NB4 (cell line): Measurements from ENCODE around the gene SLC34A3.

Source experiments
- MYC ChIP-seq: IDR thresholded peaks from 2 replicates; pipeline ENCODE4 v1.6.1; 2011; ENCODE audit warnings: low read depth, low read length
- POLR2A ChIP-seq: IDR thresholded peaks from 2 replicates; pipeline ENCODE4 v1.6.1; 2011; ENCODE audit warnings: mild to moderate bottlenecking; ENCODE audit not compliant: insufficient read length; ENCODE audit errors: extremely low read depth
- TF ChIP-seq, protein P1 (sequence below): IDR thresholded peaks from one replicate; pipeline ENCODE4 v1.5.1; 2012; ENCODE audit warnings: low read depth, low read length
- TF ChIP-seq, protein P2 (sequence below): IDR thresholded peaks from 2 replicates; pipeline ENCODE4 v1.6.1; 2011; ENCODE audit warnings: low read depth, low read length

DNA sequence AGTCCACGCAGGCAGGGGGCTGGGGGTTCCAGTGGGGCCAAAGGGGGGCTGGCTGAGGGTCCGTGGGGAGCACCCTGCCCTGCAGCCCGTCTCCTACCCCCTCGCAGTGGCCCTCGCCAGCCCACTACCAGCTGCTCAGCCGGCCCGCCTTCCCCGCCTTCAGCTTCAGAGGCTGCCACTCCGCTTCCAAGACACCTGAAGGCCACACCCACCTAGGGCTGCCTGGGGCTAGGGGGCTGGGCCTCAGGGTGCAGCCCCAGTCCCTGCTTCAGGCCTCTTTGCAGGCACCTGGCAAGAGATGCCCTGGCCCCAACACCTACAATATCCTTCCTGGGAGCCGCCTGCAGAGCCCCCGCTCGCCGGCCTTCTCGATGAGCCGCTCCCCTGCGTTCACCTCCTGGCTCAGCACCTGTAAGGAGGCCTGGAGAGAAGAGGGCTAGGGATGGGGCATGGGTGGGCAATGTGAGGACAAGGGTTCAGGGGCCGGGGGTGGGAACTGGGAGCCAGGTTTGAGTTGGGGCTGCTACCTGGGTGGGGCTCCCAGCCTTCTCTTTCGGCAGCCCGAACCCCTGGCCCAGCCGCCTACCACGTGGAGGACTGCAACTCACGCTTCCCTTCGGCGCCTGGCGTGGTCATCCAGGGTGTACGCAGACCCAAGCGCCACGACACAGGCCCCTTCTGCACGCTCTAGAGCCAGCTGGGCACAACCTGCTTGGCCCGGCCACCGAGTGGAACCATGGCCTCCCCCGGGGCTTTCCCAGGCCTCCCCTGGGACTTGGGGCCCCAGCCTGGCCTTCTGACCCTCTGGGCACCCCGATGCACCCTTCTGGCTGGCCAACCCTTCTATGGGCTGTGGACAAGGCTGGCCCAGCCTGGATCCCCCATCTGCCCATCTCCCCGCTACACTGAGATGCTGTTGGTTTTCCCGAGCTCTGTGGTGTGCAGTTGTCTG is 22.1 kb downstream of the SLC34A3 start:
- TF ChIP-seq, protein P1, sequence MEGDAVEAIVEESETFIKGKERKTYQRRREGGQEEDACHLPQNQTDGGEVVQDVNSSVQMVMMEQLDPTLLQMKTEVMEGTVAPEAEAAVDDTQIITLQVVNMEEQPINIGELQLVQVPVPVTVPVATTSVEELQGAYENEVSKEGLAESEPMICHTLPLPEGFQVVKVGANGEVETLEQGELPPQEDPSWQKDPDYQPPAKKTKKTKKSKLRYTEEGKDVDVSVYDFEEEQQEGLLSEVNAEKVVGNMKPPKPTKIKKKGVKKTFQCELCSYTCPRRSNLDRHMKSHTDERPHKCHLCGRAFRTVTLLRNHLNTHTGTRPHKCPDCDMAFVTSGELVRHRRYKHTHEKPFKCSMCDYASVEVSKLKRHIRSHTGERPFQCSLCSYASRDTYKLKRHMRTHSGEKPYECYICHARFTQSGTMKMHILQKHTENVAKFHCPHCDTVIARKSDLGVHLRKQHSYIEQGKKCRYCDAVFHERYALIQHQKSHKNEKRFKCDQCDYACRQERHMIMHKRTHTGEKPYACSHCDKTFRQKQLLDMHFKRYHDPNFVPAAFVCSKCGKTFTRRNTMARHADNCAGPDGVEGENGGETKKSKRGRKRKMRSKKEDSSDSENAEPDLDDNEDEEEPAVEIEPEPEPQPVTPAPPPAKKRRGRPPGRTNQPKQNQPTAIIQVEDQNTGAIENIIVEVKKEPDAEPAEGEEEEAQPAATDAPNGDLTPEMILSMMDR, result no peak
- TF ChIP-seq POLR2A, result no peak
- TF ChIP-seq, protein P2, sequence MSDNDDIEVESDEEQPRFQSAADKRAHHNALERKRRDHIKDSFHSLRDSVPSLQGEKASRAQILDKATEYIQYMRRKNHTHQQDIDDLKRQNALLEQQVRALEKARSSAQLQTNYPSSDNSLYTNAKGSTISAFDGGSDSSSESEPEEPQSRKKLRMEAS, result no peak
- TF ChIP-seq MYC, result no peak
